Sciatic nerve (tissue), 2 donors: ENCODE data around the gene EIPR1. TPM values are rescaled to one million over a fixed set of nuclear protein-coding genes. Genes with fewer than 3 reads are reported as not detected.

Experiments
- ATAC-seq: fragments of 200-7000 bp; cut with Tn5 transposase; one replicate; pipeline ENCODE4 v1.9.1; 2020; ENCODE audit warnings: mild to moderate bottlenecking, moderate library complexity
- DNase-seq: peaks from one replicate; pipeline ENCODE4 v3.0.0-alpha.2; 2020; ENCODE audit warnings: low spot score
- intact Hi-C: fragments of 100-400 bp; cut with DNase I; formaldehyde crosslinking; loops from one replicate; pipeline ENCODE4 v1.14.2; 2022
- total RNA-seq: library from RNA; stranded (reverse); fragmentation: NEBNext Ultra II Directional; extraction: Animal tissue kit (Norgen Biotek cat#: 25700); gene quantifications from one replicate; pipeline ENCODE4 v1.2.1, GENCODE V29; 2021
- donor health status: DM: no; HTN: no; CAD: no.
- donor health status: DM: no; HTN: no; CAD: no.

The EIPR1 gene
- total RNA-seq, 1 donor from 2014 or later, result 14.7 TPM

DNA sequence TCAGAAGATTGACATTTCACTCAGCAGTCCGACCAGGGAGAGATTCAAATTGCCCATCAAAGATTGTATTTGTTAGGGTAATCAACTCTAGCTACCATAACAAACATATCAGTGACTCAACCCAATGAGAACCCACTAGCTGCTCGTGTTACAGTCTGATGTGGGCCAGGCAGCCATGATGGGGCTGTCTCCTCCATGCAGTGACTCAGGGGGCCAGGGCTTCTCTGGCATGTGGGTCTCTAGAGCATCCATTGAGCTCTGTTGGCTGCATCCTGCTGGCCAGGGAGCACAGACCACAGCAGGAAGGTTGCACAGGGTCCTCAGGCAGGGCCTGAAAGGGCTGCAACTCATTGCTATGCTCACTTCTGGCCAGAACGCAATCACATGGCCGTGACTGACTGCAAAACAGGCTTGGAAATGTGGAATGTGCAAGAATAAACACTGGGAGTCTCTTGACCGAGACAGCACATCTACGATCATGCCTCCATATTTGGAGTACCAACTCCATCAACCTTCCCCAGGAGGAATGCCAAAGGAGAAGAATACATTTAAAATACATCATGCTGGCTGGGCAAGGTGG, 216.8 kb downstream of the EIPR1 start:
- DNase-seq (no peak), ATAC-seq (no peak)
- intact Hi-C loops, result no loop called here

DNA sequence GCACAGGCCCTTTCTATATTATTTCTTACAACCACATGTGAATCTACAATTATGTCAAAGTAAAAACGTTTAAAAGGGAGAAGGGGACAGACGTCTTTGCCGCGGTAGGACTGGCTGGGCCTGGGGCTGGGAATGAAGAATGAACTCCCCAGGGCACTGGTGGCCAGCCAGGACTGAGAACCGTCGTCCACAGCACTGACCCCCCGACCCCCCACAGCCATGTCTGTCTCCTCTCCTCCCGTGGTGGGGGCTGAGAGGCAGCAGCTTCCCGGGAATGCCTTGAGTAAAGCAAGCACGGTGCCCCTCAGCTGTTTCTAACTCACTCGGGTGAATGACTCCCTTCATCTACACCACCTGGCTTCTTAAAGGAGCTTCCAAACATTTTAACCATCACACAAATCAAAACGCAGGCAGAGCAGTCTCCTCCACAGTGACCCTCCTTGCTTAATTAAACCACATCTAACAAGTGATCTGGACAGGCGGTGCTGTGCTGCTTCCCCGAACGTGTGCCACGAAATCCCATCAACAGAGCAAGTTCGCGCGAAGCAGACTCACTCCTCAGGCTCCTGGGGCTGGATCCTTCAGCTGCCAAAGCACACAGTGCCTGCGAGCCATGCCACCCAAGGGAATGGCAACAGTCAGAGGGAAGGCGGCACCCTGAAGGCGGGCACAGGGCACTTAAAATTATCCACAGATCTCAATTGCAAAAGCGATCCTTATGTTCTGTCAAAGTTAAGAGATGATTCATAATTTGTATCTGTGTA, 217.7 kb downstream of the EIPR1 start:
- ATAC-seq (no peak), DNase-seq (no peak)
- intact Hi-C loops, result no loop called here

DNA sequence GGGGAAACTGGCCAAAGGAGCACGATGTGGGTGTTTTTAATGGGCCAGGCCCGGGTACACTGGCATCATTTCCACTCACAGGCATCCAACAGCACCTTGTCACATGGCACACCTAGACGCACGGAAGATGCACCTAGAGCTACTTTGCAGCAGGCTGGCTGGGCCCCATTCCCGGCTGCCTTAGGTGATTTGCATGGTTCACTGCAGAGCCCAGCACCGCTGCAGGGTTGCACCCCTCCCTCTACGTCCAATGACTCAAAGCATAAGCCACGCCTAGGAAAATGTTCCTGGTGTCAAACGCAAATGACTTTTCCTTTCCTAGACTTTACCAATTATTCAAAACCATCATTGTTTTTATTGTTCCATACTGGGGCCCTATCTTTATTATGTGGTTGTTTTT, 222.9 kb downstream of the EIPR1 start:
- intact Hi-C loops, result no loop called here
- DNase-seq (no peak), ATAC-seq (no peak)

- ATAC-seq, result no peak
- DNase-seq, result no peak
- intact Hi-C loops, result no loop called here
These were observed 223.5 kb downstream of the EIPR1 start for GRCh38 chr2:3154146-3154545.

DNA sequence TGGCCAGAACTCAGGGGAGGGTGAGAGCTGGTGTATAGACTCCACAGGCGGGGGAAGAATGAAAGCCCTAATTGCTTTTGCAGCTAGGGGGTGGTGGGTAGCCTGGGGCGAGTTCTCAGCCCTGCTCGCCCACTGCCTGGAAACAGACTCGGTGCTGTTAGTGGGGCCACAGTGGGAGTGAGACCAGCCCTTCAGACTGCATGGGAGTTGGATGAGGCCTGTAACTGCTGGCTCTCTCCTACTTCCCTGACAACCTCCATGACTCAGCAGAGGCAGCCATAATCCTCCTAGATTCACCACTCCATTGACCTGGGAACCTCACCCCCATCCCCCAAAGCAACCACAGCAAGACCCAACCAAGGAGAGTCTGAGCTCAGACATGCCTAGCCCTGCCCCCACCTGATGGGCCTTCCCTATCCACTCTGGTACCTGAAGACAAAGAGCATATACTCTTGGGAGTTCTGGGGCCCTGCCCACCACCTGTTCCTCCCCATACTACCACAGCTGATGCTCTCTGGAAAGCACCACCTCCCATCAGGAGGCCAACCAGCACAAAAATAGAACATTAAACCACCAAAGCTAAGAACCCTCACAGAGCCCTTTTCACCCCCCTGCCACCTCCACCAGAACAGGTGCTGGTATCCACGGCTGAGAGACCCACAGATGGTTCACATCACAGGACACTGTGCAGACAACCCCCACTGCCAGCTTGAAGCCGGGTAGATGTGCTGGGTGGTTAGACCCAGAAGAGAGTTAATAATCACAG, 226.3 kb downstream of the EIPR1 start:
- ATAC-seq (no peak), DNase-seq (no peak)
- intact Hi-C loops, result no loop called here

DNA sequence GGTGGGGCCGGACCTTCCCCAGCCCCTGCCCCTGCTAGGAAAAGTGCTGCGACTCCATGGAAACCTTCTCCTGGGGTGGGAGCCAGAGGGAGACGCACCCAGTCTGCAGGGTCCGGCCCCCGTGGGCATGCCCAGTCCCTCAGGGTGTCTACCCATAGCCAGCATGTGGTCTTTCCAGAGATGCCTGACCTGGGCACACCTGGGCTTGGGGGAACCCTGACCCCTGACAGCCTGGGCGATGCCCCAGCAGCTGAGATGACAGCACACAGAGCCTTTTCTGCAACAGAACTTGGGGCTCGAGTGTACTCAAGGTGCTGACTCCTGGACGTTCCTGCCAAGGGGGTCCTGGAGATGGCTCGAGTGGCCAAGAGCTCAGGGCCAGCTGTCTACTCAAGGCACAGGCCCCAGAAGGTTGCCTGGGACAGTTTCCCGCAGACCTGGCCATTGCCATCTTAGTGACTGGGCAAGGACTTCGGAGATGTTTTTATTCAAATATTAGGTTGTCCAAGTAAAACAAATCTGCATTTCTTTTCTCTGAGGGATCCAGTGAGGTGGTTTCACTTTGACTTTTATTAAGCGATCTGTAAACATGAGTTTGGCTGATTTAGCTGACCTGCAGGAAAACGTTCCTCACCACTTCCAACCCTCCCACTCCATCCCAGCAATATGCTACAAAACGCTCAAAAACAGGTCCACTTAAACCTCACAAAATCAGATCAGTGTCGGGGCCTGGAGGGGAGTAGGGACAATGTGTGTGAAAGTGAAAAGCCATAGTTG, 228.0 kb downstream of the EIPR1 start:
- DNase-seq (no peak), ATAC-seq (no peak)
- intact Hi-C loops, result no loop called here

- ATAC-seq (peak; percentile 30), DNase-seq (no peak)
- intact Hi-C loops, result no loop called here
These were observed 228.9 kb downstream of the EIPR1 start for GRCh38 chr2:3148716-3149115.

DNA sequence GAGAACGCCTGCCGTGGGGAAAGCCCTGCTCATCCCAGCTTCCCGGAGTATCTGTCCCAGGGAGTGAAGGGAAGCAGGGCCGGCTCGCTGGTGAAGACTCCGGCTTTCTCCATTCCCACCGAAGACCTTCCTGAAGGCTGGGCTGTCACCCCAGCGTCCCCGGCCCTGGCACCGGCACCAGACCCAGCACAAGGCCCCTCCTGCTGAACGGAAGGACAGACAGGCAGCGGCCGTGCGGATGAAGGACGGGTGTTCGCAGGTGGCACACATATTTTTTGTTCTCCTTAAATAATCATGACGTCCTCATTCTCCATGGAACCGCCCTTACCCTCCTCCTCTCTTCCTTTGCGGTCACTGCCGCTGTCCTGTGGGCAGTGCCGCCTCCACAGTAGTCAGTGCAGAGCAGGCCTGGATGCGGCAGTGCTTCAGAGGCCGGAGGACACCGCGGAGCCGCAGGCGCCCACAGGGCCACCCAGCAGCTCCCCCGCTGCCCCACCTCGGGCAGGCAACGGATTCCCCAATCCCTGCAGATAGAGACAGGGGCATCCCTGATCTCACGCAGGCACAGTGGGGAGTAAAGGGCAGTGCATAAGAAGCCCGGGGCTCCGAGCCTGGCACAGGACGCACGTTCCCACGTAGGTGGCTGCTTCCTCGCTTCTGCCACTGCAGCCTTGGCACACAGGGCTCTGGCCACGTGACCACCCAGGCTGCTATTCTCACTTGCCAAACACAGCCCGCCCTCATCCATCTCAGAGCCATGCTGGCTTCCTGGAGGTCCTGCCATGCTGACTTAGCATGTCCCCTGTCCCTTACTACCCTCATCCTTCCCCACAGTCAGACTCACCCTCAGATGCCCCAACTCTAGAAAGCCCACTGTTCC, 229.7 kb downstream of the EIPR1 start:
- no peak for ATAC-seq
- intact Hi-C loops, result no loop called here

GRCh38 chr2:3146772-3147650, 230.6 kb downstream of the EIPR1 start:
- DNase-seq, result no peak
- no peak for ATAC-seq
- intact Hi-C loops, result no loop called here

More for the DNA sequence above, 229.7 kb downstream of the EIPR1 start:
- no peak for DNase-seq

DNA sequence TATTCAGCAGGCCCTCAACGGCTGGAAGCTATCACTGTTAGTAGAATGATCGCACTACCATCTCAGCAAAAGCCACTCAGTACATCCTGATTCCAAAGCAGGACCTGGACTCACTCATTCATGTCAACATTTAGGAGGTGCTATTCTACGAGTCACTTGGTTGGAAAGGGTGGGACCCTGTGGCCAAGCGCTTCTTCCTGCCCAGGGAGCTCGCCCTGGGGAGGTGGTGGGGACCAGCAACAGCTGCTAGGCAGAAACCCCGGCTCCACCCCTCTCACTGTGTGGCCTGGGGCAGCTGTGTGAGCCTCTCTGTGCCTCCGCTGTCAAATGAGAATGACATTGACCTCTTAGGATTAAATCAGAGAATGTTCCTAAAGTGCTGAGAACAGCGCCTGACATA, 231.4 kb downstream of the EIPR1 start:
- DNase-seq (no peak), ATAC-seq (no peak)
- intact Hi-C loops, result no loop called here

GRCh38 chr2:3145471-3146021, 232.1 kb downstream of the EIPR1 start:
- intact Hi-C loops, result no loop called here
- DNase-seq (no peak), ATAC-seq (no peak)

DNA sequence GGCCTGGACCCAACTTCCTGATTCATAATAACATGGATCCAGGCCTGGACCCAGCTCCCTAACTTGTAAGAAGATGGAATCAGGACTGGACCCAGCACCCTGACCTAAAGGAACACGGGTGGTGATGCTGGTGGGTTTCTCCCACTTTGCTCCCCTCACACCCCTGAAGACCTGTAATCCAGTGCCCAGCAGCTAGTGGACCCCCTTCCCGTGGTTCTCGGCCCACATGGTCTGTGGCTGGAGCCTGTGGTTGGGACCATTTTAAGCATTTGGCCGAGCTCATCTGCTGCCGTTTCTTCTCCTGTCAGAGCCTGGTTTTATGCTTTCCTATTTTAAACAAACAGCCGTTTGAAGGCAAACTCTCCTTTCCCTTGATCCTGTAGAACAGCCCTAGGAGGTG, 232.8 kb downstream of the EIPR1 start:
- intact Hi-C loops, result no loop called here
- no peak for DNase-seq

GRCh38 chr2:3143602-3144001, 234.0 kb downstream of the EIPR1 start:
- ATAC-seq, result no peak
- intact Hi-C loops, result no loop called here
- no peak for DNase-seq

More for the DNA sequence above, 232.8 kb downstream of the EIPR1 start:
- ATAC-seq, result no peak

DNA sequence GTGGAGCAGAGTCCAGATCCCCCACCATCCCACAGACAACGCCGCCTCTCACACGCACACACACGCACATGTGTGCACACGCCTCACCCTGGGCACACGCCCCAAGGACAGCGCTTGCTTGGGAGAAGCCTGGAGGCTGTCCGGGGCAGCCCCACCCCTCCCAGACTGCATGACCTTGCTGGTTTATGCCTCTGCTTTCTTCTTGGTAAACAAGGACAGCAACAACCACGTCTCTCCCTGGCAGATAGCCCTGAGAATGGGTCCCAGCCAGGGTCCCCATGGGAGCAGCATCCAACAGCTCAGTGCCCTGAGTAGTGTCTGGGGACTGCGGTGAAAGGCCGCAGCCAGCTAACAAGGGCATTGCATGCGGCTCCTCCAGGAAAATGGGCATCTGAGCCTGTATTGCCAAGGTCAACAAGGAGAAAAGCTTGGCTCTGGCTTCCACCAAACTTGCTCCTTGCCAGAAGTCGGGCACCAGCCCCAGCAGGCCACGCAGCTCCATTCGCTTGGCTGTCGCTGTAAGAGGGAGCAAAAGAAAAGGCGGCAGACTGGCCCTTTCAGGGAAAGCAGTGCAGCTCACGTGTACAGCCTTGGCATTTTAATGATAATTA, 234.6 kb downstream of the EIPR1 start:
- no peak for ATAC-seq
- intact Hi-C loops, result no loop called here
- DNase-seq, result no peak

GRCh38 chr2:3142210-3142609, 235.4 kb downstream of the EIPR1 start:
- intact Hi-C loops, result no loop called here
- ATAC-seq (no peak), DNase-seq (no peak)

DNA sequence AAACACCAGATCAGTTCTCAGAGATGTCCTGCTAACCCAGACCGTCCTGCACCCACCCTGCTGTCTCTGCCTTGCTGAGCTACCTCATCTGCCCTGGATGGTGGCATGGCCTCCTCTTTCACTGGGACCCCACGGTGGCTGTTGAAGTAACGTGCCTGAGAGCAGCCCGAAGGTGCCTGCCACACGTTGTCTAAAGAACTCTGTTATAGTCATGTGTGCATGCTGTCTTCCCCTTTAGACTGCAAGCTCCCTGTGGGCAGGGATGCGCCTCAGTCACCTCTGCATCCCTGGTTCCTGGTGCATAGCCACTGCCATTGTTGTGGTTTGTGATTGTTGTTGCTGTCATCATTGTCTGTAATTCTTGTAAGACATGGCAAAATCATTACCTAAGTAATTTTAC, 235.9 kb downstream of the EIPR1 start:
- DNase-seq (no peak), ATAC-seq (no peak)
- intact Hi-C loops, result no loop called here

- intact Hi-C loops, result no loop called here
- ATAC-seq (no peak), DNase-seq (no peak)
These were observed 237.7 kb downstream of the EIPR1 start for GRCh38 chr2:3139906-3140305.
